Liver (tissue), 9 donors: ENCODE results near the gene CFAP100. TPM values are rescaled to one million over a fixed set of nuclear protein-coding genes. Genes with fewer than 3 reads are reported as not detected.

Experiments
- DNase-seq: peaks from one replicate; pipeline ENCODE4 v3.0.0-alpha.2; 2017; ENCODE audit warnings: low spot score
- H3K27ac ChIP-seq, 2 donors: one replicate each; pipeline ENCODE4 v1.7.0; 2013; ENCODE audit warnings: inconsistent platforms in 2 of 2, low read length in 2 of 2, control low read depth in 1 of 2, low read depth in 1 of 2, mild to moderate bottlenecking in 1 of 2
- H3K27me3 ChIP-seq, 4 donors: one replicate each; pipeline versions ENCODE4 v1.6.1 to v1.7.0; 2013; ENCODE audit warnings: low read length in 3 of 4, inconsistent platforms in 1 of 4, mild to moderate bottlenecking in 1 of 4, moderate library complexity in 1 of 4; ENCODE audit not compliant: control insufficient read depth in 4 of 4, insufficient read depth in 4 of 4
- H3K36me3 ChIP-seq, 4 donors: one replicate each; pipeline versions ENCODE4 v1.6.1 to v1.7.0; 2013; ENCODE audit warnings: low read length in 3 of 4, mild to moderate bottlenecking in 3 of 4, low read depth in 1 of 4, moderate library complexity in 1 of 4; ENCODE audit not compliant: control insufficient read depth in 4 of 4, insufficient read depth in 3 of 4
- H3K4me1 ChIP-seq, 4 donors: one replicate each; pipeline versions ENCODE4 v1.6.1 to v1.7.0; 2013; ENCODE audit warnings: low read length in 3 of 4, mild to moderate bottlenecking in 3 of 4, moderate library complexity in 1 of 4; ENCODE audit not compliant: control insufficient read depth in 4 of 4, insufficient read depth in 4 of 4
- H3K4me3 ChIP-seq, 3 donors: one replicate each; pipeline versions ENCODE4 v1.6.1 to v1.7.0; 2013; ENCODE audit warnings: low read length in 3 of 3, control low read depth in 1 of 3, low read depth in 1 of 3, mild to moderate bottlenecking in 1 of 3
- H3K9ac ChIP-seq, 2 donors: one replicate each; pipeline ENCODE4 v1.7.0; 2013; ENCODE audit warnings: low read length in 2 of 2, mild to moderate bottlenecking in 2 of 2, moderate library complexity in 2 of 2, control low read depth in 1 of 2, low read depth in 1 of 2
- H3K9me3 ChIP-seq, 4 donors: one replicate each; pipeline versions ENCODE4 v1.6.1 to v1.7.0; 2013; ENCODE audit warnings: low read length in 3 of 4; ENCODE audit not compliant: control insufficient read depth in 4 of 4
- EGR1 ChIP-seq, 2 donors: IDR thresholded peaks; 2 replicates each; pipeline ENCODE4 v1.6.1; 2016 to 2018; ENCODE audit warnings: antibody characterized with exemption in 2 of 2, low read depth in 2 of 2
- FOXA1 ChIP-seq: IDR thresholded peaks from 2 replicates; pipeline ENCODE4 v1.6.1; 2016; ENCODE audit warnings: antibody characterized with exemption
- FOXA2 ChIP-seq: IDR thresholded peaks from 2 replicates; pipeline ENCODE4 v1.6.1; 2016; ENCODE audit warnings: antibody characterized with exemption
- GABPA ChIP-seq, 2 donors: IDR thresholded peaks in 1 of 2; conservative IDR thresholded peaks in 1 of 2; 2 replicates each; pipeline ENCODE4 v1.6.1; 2016; ENCODE audit warnings: antibody characterized with exemption in 2 of 2, mild to moderate bottlenecking in 1 of 2, moderate library complexity in 1 of 2
- HNF4A ChIP-seq, 2 donors: conservative IDR thresholded peaks; 2 replicates each; pipeline ENCODE4 v1.6.1; 2016; ENCODE audit warnings: antibody characterized with exemption in 2 of 2, mild to moderate bottlenecking in 2 of 2
- HNF4G ChIP-seq: IDR thresholded peaks from 2 replicates; pipeline ENCODE4 v1.6.1; 2016; ENCODE audit warnings: antibody characterized with exemption
- JUND ChIP-seq, 2 donors: IDR thresholded peaks; 2 replicates each; pipeline ENCODE4 v1.6.1; 2016; ENCODE audit warnings: antibody characterized with exemption in 2 of 2
- NR2F2 ChIP-seq: IDR thresholded peaks from 2 replicates; pipeline ENCODE4 v1.6.1; 2016; ENCODE audit warnings: antibody characterized with exemption
- RAD21 ChIP-seq, 2 donors: IDR thresholded peaks; 2 replicates each; pipeline ENCODE4 v1.6.1; 2016; ENCODE audit warnings: antibody characterized with exemption in 2 of 2, mild to moderate bottlenecking in 2 of 2
- RXRA ChIP-seq, 2 donors: IDR thresholded peaks; 2 replicates each; pipeline ENCODE4 v1.6.1; 2017 to 2018; ENCODE audit warnings: antibody characterized with exemption in 2 of 2, mild to moderate bottlenecking in 1 of 2
- SP1 ChIP-seq: IDR thresholded peaks from 2 replicates; pipeline ENCODE4 v1.6.1; 2018; ENCODE audit warnings: antibody characterized with exemption, mild to moderate bottlenecking
- TAF1 ChIP-seq: conservative IDR thresholded peaks from 2 replicates; pipeline ENCODE4 v1.6.1; 2016; ENCODE audit warnings: antibody characterized with exemption, mild to moderate bottlenecking
- YY1 ChIP-seq: IDR thresholded peaks from 2 replicates; pipeline ENCODE4 v1.6.1; 2016; ENCODE audit warnings: antibody characterized with exemption, mild to moderate bottlenecking
- WGBS: extraction: QIAGEN DNeasy Blood & Tissue Kit; methylation state at CpG from one replicate; pipeline ENCODE4 v1.1.7; 2013; 5-methylcytosine and 5-hydroxymethylcytosine counted together
- polyA plus RNA-seq, 2 donors: library from polyadenylated mRNA; stranded (reverse) in 1 of 2; unstranded in 1 of 2; fragments of 200-250 nt in 1 of 2; fragments of >200 nt in 1 of 2; fragmentation: Nextera tagmentation in 1 of 2; extraction: Ambion mirVana in 1 of 2; gene quantifications; one replicate each; pipeline versions ENCODE4 v1.2.1 to v1.2.3, GENCODE V29; 2013 to 2015
- total RNA-seq, 2 donors: library from RNA; depleted of rRNA; stranded (reverse); fragments of >200 nt; gene quantifications; one replicate each; pipeline ENCODE4 v1.2.3, GENCODE V29; 2014
- TF ChIP-seq, protein P1 (sequence below): fragments of 150-350 bp; IDR thresholded peaks from 2 replicates; pipeline ENCODE4 v1.5.1; 2017; ENCODE audit warnings: improper control_type of control experiment, low read depth, low read length; ENCODE audit not compliant: missing input control
- TF ChIP-seq, protein P2 (sequence below): IDR thresholded peaks from 2 replicates; pipeline ENCODE4 v1.6.1; 2016; ENCODE audit warnings: antibody characterized with exemption
- TF ChIP-seq, protein P3 (sequence below): IDR thresholded peaks from 2 replicates; pipeline ENCODE4 v1.6.1; 2016; ENCODE audit warnings: antibody characterized with exemption
- TF ChIP-seq, protein P4 (sequence below): IDR thresholded peaks from 2 replicates; pipeline ENCODE4 v1.6.1; 2016; ENCODE audit warnings: antibody characterized with exemption
- TF ChIP-seq, protein P5 (sequence below): IDR thresholded peaks from 2 replicates; pipeline ENCODE4 v1.6.1; 2016; ENCODE audit warnings: antibody characterized with exemption, mild to moderate bottlenecking
- donor health status: healthy.
- donor health status: healthy.
- donor health status: healthy.
- donor health status: healthy.
- donor health status: healthy.

CFAP100 gene
- total and polyA plus RNA-seq, 4 donors = not detected

DNA sequence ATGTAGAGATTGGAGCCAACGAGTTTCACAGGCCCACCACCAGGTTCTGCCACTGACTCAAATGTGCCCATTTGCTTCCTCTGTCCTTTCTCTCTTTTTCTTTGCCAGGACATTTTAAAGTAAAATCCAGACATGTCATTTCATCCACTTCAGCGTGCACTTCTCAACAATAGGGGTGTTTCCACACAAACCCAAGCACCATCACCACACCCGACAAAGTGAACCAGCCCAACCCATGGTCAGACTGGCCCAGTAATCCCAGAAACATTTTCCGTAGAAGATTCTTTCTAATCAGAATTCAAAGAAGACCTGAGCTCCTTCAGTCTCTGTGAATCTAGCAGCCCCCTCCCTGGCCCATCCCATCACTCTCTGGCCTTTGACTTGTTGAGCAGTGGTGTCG, 13.4 kb downstream of the CFAP100 start:
- Histone ChIP-seq H3K4me3 (no peak overlapping the region), H3K36me3 (no peaks in the 10 kb centered on the region), H3K27ac (no peak overlapping the region), H3K27me3 (no peaks in the 10 kb centered on the region), H3K9me3 (no peaks in the 10 kb centered on the region), H3K9ac (no peak overlapping the region), H3K4me1 (no peaks in the 10 kb centered on the region)
- DNase-seq = no peak
- 94% methylated on average over 5 of the region's 5 CpGs for WGBS
- TF ChIP-seq, protein P1, sequence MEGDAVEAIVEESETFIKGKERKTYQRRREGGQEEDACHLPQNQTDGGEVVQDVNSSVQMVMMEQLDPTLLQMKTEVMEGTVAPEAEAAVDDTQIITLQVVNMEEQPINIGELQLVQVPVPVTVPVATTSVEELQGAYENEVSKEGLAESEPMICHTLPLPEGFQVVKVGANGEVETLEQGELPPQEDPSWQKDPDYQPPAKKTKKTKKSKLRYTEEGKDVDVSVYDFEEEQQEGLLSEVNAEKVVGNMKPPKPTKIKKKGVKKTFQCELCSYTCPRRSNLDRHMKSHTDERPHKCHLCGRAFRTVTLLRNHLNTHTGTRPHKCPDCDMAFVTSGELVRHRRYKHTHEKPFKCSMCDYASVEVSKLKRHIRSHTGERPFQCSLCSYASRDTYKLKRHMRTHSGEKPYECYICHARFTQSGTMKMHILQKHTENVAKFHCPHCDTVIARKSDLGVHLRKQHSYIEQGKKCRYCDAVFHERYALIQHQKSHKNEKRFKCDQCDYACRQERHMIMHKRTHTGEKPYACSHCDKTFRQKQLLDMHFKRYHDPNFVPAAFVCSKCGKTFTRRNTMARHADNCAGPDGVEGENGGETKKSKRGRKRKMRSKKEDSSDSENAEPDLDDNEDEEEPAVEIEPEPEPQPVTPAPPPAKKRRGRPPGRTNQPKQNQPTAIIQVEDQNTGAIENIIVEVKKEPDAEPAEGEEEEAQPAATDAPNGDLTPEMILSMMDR = no peak
- TF ChIP-seq TAF1 (no peak), EGR1 (IDR thresholded peaks at IDR 0.05; ENCODE audit: low read depth in 2 of 2) (no peak), HNF4A (conservative IDR thresholded peaks at IDR 0.05) (no peak), FOXA1 (no peak), RAD21 (IDR thresholded peaks at IDR 0.05) (no peak), SP1 (no peak), YY1 (no peak), HNF4G (no peak), RXRA (IDR thresholded peaks at IDR 0.05) (no peak), FOXA2 (no peak), GABPA (IDR thresholded peaks at IDR 0.05 in 1 of 2, conservative IDR thresholded peaks at IDR 0.05 in 1 of 2) (no peak), JUND (IDR thresholded peaks at IDR 0.05) (no peak), NR2F2 (no peak)
- TF ChIP-seq, protein P2, sequence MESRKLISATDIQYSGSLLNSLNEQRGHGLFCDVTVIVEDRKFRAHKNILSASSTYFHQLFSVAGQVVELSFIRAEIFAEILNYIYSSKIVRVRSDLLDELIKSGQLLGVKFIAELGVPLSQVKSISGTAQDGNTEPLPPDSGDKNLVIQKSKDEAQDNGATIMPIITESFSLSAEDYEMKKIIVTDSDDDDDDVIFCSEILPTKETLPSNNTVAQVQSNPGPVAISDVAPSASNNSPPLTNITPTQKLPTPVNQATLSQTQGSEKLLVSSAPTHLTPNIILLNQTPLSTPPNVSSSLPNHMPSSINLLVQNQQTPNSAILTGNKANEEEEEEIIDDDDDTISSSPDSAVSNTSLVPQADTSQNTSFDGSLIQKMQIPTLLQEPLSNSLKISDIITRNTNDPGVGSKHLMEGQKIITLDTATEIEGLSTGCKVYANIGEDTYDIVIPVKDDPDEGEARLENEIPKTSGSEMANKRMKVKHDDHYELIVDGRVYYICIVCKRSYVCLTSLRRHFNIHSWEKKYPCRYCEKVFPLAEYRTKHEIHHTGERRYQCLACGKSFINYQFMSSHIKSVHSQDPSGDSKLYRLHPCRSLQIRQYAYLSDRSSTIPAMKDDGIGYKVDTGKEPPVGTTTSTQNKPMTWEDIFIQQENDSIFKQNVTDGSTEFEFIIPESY = no peak
- TF ChIP-seq, protein P3, sequence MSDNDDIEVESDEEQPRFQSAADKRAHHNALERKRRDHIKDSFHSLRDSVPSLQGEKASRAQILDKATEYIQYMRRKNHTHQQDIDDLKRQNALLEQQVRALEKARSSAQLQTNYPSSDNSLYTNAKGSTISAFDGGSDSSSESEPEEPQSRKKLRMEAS = no peak
- TF ChIP-seq, protein P4, sequence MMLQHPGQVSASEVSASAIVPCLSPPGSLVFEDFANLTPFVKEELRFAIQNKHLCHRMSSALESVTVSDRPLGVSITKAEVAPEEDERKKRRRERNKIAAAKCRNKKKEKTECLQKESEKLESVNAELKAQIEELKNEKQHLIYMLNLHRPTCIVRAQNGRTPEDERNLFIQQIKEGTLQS = no peak
- TF ChIP-seq, protein P5, sequence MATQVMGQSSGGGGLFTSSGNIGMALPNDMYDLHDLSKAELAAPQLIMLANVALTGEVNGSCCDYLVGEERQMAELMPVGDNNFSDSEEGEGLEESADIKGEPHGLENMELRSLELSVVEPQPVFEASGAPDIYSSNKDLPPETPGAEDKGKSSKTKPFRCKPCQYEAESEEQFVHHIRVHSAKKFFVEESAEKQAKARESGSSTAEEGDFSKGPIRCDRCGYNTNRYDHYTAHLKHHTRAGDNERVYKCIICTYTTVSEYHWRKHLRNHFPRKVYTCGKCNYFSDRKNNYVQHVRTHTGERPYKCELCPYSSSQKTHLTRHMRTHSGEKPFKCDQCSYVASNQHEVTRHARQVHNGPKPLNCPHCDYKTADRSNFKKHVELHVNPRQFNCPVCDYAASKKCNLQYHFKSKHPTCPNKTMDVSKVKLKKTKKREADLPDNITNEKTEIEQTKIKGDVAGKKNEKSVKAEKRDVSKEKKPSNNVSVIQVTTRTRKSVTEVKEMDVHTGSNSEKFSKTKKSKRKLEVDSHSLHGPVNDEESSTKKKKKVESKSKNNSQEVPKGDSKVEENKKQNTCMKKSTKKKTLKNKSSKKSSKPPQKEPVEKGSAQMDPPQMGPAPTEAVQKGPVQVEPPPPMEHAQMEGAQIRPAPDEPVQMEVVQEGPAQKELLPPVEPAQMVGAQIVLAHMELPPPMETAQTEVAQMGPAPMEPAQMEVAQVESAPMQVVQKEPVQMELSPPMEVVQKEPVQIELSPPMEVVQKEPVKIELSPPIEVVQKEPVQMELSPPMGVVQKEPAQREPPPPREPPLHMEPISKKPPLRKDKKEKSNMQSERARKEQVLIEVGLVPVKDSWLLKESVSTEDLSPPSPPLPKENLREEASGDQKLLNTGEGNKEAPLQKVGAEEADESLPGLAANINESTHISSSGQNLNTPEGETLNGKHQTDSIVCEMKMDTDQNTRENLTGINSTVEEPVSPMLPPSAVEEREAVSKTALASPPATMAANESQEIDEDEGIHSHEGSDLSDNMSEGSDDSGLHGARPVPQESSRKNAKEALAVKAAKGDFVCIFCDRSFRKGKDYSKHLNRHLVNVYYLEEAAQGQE = no peak
